Subcutaneous abdominal adipose tissue (tissue), 5 donors: ENCODE data around the gene CASP10.
A peak's percentile ranks its signal among the peaks of the same experiment; 100 is the strongest.
"Not testable (repeated sequence)": the region's sequence is repeated elsewhere in the genome, so short reads cannot be mapped to it uniquely, and the experiment has no call there.

Experiments used
- H3K27ac ChIP-seq: one replicate; pipeline ENCODE4 v1.7.0; 2013; ENCODE audit warnings: low read depth, mild to moderate bottlenecking, inconsistent platforms, low read length, moderate library complexity
- H3K27me3 ChIP-seq, 5 donors: one replicate each; pipeline ENCODE4 v1.7.0; 2013; ENCODE audit warnings: low read length in 5 of 5, inconsistent platforms in 1 of 5; ENCODE audit not compliant: control insufficient read depth in 5 of 5, insufficient read depth in 4 of 5
- H3K36me3 ChIP-seq, 5 donors: one replicate each; pipeline ENCODE4 v1.7.0; 2013; ENCODE audit warnings: low read length in 5 of 5; ENCODE audit not compliant: control insufficient read depth in 5 of 5, insufficient read depth in 5 of 5
- H3K4me1 ChIP-seq, 5 donors: one replicate each; pipeline ENCODE4 v1.7.0; 2013; ENCODE audit warnings: low read length in 5 of 5, mild to moderate bottlenecking in 3 of 5, moderate library complexity in 1 of 5; ENCODE audit not compliant: control insufficient read depth in 5 of 5, insufficient read depth in 5 of 5
- H3K4me3 ChIP-seq, 5 donors: one replicate each; pipeline ENCODE4 v1.7.0; 2013; ENCODE audit warnings: low read length in 5 of 5, low read depth in 1 of 5
- H3K9ac ChIP-seq, 5 donors: one replicate each; pipeline ENCODE4 v1.7.0; 2013; ENCODE audit warnings: low read length in 5 of 5, mild to moderate bottlenecking in 4 of 5, moderate library complexity in 3 of 5
- H3K9me3 ChIP-seq, 5 donors: one replicate each; pipeline ENCODE4 v1.7.0; 2013; ENCODE audit warnings: low read length in 5 of 5; ENCODE audit not compliant: control insufficient read depth in 5 of 5
- donor health status: healthy.
- donor health status: healthy.
- donor health status: healthy.
- donor health status: healthy.
- donor health status: healthy.

Gene CASP10

DNA sequence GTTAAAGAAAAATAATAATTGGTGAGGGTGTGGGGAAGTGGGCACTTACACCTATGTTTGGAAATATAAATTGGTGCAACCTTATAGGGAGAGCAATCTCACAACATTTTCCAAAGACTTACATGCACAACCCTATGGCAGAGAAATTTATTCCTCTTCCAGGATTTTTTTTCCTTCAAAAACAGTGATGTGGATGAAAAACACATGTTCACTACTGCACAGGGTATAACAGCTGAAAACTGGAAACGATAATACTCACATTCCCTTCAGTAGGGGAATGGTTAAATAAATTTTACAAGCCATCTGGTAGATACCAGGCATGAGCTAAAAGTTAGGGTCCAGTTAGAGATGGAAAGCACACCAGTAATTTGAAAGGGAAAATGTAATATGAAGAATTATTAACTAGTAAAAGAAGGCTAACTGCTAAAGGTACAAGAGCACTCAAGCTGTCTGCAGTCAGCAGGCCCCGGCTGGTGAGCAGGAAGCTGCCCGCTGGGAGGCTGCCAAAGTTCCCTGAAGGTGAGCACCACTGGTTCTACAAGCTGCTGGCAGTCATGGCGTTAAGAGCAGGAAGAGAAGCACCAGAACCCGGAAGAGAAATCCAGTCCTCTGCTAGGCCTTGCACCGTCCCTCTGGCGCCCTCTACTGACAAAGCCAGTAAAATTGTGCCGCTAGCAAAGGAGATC lies 49.0 kb downstream of the CASP10 start:
- Histone ChIP-seq H3K27me3 (no peaks in the 10 kb centered on the region), H3K36me3 (no peaks in the 10 kb centered on the region), H3K9ac (peak overlapping the region in 1 of 5 donors; percentile 2), H3K4me3 (peak overlapping the region; percentile 30 to 59 (median 50)), H3K4me1 (peaks cover 2 to 53% (median 41%) of the 10 kb centered on the region in 5 donors), H3K9me3 (no peaks in the 10 kb centered on the region), H3K27ac (no peak overlapping the region)

DNA sequence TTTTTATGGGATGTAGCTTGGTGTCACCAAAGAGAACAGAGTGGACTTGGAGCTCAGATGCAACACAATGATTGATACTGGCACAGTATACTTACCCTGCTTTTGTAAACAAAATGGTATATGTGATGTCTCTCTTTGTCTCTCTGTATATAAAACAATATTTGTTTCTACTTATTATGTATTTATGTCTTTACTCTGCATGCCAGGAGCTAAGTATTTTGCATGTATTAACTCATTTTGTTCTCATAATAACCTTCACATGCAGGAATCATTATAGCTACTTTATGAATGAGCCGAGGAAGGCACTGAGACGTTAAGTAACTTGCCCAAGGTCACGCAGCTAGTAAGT lies 49.5 kb downstream of the CASP10 start:
- peak overlapping the region in 1 of 5 donors; percentile 52 for H3K9ac ChIP-seq
- H3K4me3 ChIP-seq: no peak overlapping the region
- H3K9me3 ChIP-seq: no peaks in the 10 kb centered on the region
- H3K4me1 ChIP-seq: peaks cover 2 to 50% (median 37%) of the 10 kb centered on the region in 5 donors
- no peak overlapping the region for H3K27ac ChIP-seq
- no peaks in the 10 kb centered on the region for H3K36me3 ChIP-seq
- no peaks in the 10 kb centered on the region for H3K27me3 ChIP-seq

DNA sequence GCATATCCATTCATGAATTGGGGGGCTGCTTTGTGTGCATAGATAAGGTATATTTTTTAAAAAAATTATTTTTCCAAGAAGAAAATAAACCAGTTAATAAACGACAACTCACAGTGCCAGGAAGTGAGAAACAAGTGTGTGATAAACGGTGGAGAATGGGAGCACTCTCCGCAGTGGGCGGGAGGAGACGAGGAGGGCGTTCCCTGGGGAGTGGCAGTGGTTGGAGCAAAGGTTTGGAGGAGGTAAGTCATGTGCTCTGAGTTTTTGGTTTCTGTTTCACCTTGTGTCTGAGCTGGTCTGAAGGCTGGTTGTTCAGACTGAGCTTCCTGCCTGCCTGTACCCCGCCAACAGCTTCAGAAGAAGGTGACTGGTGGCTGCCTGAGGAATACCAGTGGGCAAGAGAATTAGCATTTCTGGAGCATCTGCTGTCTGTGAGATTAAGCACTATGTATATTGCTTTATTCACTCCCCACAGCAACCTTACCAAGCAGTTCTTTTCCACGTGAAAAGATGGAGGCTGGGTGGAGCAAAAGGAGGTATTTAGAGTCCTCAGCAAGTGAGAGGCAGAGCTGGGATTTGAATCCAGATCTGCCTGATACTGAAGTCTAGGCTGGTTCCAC lies 50.4 kb downstream of the CASP10 start:
- Histone ChIP-seq H3K36me3 (no peaks in the 10 kb centered on the region), H3K27me3 (no peaks in the 10 kb centered on the region), H3K27ac (peak overlapping the region; percentile 55), H3K4me1 (peaks cover 2 to 56% (median 45%) of the 10 kb centered on the region in 5 donors), H3K4me3 (peak overlapping the region in 4 of 5 donors; percentile 45 to 55 (median 52)), H3K9me3 (no peaks in the 10 kb centered on the region), H3K9ac (peak overlapping the region in 4 of 5 donors; percentile 28 to 69 (median 37))

DNA sequence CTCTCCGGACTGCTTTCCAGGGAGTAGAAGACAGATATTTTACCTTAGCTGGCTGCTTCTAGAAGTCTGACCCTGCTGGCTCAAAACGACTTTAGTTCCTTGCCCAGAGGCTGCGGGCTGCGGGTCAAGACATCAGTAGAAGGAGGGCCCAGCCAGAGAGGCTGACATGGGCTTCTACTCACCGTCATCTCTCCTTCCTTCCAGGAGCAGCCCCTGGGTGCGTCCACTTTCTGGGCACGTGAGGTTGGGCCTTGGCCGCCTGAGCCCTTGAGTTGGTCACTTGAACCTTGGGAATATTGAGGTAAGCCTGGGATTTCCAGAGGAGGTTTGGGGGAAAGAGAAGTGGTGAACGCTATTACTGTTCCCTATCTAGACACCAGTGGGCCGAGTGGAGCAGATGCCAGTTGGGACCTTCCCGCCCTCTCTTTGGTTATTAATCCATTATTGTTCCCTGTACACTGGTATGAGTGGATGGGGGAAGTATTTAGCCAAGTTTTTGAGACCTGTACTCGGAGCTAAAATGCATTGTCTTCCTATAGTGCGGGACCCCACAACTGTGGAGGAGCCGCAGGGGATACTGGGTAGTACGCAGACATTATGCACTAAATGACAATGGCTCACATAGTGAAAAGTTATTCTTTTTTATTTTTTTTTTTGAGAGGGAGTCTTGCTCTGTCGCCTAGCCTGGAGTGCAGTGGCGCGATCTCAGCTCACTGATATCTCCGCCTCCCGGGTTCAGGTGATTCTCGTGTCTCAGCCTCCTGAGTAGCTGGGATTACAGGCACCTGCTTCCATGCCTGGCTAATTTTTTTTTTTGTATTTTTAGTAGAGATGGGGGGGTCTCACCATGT lies 51.1 kb downstream of the CASP10 start:
- peaks cover 0 to 57% (median 45%) of the 10 kb centered on the region in 5 donors for H3K4me1 ChIP-seq
- peak overlapping the region; percentile 55 for H3K27ac ChIP-seq
- no peaks in the 10 kb centered on the region for H3K9me3 ChIP-seq
- H3K9ac ChIP-seq: peak overlapping the region in 4 of 5 donors; percentile 28 to 69 (median 37)
- no peaks in the 10 kb centered on the region for H3K27me3 ChIP-seq
- H3K4me3 ChIP-seq: peak overlapping the region in 3 of 5 donors; percentile 50 to 55 (median 53)
- no peaks in the 10 kb centered on the region for H3K36me3 ChIP-seq

DNA sequence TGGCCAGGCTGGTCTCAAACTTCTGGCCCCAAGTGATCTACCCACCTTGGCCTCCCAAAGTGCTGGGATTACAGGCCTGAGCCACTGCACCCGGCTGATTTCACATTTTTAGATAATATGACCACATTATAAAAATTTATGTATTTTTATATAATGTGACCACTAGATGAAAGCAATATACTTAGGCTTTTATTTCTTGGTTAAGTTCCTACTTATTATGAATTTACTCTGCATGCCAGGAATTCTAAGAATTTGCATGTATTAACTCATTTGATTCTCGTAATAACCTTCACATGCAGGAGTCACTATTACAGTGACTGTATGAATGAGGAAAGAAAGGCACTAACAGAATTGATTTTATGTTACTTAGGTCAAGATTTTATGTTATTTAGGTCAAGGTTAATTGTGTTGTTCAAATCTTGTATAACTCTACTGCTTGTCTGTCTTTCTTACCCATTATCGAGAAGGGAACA lies 51.8 kb downstream of the CASP10 start:
- Histone ChIP-seq H3K9ac (no peak overlapping the region), H3K9me3 (no peaks in the 10 kb centered on the region), H3K4me1 (peaks cover 0 to 59% (median 46%) of the 10 kb centered on the region in 5 donors), H3K27ac (peak overlapping the region; percentile 14), H3K27me3 (no peaks in the 10 kb centered on the region), H3K36me3 (no peaks in the 10 kb centered on the region), H3K4me3 (no peak overlapping the region)

DNA sequence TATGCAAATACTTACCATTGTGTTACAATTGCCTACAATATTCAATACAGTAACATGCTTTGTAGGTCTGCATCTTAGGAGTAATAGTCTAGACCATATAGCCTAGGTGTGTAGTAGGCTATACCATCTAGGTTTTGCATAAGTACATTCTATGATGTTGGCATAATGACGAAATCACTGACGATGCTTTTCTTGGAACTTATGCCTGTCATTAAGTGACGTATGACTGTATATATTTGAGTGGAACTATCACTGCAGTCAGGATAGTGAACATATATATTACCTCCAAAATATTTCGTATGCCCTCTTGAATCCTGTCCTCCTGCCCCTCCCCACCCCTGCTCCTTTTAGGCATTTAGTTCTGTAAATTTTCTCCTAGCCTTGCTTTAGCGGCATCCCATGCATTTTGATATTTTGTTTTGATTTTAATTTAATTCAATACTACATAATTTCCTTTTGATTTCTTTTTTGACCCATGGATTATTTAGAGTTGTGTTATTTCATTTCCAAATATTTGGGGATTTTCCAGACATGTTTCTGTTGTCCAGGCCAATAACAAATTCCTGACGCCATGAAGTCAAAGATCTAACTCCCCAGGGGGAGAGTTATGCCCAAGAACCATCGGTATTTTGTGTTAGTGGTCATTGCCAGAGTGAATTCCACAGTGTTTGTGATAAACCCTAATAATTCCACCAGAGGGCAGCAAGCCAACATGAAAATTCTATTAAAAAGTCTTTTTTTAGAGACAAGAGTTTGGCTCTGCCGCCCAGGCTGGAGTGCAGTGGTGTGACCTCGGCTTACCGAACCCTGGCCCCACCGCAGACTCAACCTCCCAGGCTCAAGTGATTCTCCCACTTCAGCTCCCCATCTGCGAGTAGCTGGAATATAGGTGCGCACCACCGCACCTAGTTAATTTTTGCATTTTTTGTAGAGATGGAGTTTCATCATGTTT lies 53.2 kb downstream of the CASP10 start:
- Histone ChIP-seq H3K4me3 (peak overlapping the region; percentile 21 to 56 (median 42)), H3K9ac (peak overlapping the region in 3 of 5 donors; percentile 56 to 64 (median 63)), H3K4me1 (peaks cover 2 to 65% (median 52%) of the 10 kb centered on the region in 5 donors), H3K36me3 (no peaks in the 10 kb centered on the region), H3K9me3 (no peaks in the 10 kb centered on the region), H3K27ac (peak overlapping the region; percentile 59), H3K27me3 (no peaks in the 10 kb centered on the region)

DNA sequence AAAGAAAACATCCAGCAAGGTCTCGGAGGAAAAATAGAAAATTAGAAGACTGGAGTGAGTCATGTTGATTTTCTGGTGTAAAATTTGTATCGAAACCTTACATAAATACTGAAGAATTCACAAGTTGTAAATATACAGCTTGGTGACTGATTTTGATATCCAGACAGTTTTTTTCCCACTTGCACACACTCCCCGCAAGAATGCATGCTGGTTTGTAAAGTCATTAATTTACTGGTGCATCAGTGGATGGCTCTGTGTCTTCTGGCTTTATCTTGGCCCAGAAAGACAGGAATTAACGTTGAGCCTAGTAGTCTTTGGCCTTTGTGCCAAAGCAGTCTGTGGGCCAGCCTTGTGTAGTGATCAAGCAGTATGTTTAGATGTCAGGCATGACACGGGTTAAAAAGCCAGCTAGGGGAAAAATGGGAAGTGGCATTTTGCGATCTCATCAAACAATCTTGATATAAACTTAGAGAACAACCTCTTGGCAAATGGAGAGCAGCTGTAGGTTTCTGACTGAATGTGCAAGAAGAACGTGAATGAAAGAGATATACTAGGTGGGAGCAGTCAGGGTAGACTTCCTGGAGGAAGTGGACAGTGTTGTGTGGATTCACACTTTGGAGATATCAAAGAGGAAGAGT lies 54.7 kb downstream of the CASP10 start:
- H3K36me3 ChIP-seq: no peaks in the 10 kb centered on the region
- H3K4me1 ChIP-seq: peaks cover 2 to 54% (median 43%) of the 10 kb centered on the region in 5 donors
- H3K4me3 ChIP-seq: no peak overlapping the region
- H3K9me3 ChIP-seq: no peaks in the 10 kb centered on the region
- H3K27me3 ChIP-seq: no peaks in the 10 kb centered on the region
- H3K9ac ChIP-seq: no peak overlapping the region
- peak overlapping the region; percentile 59 for H3K27ac ChIP-seq

DNA sequence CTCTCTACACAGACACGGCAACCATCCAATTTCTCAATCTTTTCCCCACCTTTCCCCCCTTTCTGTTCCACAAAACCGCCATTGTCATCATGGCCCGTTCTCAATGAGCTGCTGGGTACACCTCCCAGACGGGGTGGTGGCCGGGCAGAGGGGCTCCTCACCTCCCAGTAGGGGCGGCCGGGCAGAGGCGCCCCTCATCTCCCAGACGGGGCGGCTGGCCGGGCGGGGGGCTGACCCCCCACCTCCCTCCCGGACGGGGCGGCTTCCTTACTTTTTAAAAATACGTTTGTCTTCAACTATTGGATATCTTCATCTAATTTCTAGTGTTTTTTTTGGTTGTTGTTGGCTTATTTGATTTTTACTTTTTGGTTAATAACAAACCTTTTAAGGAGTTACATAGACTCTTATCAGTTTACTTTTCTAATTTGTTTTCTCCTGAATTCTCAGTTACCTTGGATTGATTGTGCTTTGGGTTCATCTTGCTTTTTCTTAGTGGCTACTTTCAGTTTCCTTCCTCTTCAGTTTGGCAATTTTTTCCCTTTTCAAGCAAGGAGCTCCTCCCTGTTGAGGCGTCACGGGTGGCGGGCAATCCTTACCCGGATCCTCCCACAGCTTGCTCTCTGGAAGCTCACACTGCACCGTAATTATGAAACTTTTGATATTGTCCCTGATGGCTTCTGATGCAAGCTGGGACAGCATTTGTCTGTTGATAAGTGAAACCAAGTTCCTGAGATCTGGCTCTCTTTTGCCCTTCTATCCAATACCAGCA lies 56.4 kb downstream of the CASP10 start:
- Histone ChIP-seq H3K4me3 (peak overlapping the region in 3 of 5 donors; percentile 32 to 48 (median 44)), H3K9ac (peak overlapping the region; percentile 7 to 60 (median 56)), H3K4me1 (peaks cover 2 to 39% (median 35%) of the 10 kb centered on the region in 5 donors), H3K27ac (peak overlapping the region; percentile 73)
- not testable (repeated sequence) for H3K36me3 ChIP-seq, H3K9me3 ChIP-seq, H3K27me3 ChIP-seq
